HG03066 (cell line): Measurements from ENCODE around the gene LHPP.
"Not testable (repeated sequence)": the region's sequence is repeated elsewhere in the genome, so short reads cannot be mapped to it uniquely, and the experiment has no call there.

Experiments used
- ATAC-seq: cut with Tn5 transposase; IDR thresholded peaks from one replicate; pipeline ENCODE4 v1.9.1; 2021; ENCODE audit warnings: low read depth; ENCODE audit not compliant: unreplicated experiment

Gene LHPP, protein sequence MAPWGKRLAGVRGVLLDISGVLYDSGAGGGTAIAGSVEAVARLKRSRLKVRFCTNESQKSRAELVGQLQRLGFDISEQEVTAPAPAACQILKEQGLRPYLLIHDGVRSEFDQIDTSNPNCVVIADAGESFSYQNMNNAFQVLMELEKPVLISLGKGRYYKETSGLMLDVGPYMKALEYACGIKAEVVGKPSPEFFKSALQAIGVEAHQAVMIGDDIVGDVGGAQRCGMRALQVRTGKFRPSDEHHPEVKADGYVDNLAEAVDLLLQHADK

GRCh38 chr10:124461642-124462347 is at the start of gene LHPP:
LHPP (plus strand) TSS chr10:124461823; CDS start chr10:124461863, 40 bp downstream.
- ATAC-seq = peak; percentile 94

DNA sequence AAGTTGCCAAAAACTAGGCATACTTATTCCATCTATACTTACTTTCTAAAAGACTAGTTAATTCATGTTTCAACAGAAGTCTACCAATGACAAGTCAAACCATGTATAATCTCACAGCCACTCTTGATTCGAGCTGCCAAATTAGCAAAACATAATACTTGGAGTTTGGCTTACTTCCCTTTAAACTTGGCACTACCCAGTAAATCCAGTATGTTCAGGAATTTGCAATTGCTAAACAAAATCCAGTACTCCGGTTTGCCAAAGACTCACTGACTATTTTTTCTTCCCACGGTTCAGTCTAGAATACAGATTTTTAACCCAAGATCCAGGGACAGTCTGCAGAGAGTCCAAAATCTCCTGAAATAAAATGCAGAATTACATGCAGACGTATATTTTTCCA is 47.5 kb upstream of the LHPP start:
- ATAC-seq = no peak

- ATAC-seq = no peak
Measured at GRCh38 chr10:124415210-124415609, 46.4 kb upstream of the LHPP start.

DNA sequence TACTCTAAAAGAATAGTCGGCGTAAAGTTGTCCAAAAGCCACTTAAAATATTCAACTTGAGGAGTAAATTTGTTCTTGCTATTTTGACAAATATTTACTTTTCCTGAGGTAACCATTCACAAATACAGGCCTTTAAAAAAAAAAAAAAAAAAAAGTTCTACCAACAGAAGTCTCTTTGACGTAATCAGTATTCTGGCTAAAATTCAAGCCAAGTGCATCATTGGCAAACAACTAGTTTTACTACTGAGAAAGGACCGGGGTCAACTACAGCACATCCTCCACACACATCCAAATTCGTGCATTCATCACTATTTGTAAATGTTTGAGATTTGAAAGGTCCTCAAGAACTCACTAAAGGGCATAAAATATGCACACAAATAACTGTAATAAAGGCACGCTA is 44.9 kb upstream of the LHPP start:
- ATAC-seq = no peak

- ATAC-seq = peak; percentile 23
Measured at GRCh38 chr10:124417895-124418725, 43.5 kb upstream of the LHPP start.

DNA sequence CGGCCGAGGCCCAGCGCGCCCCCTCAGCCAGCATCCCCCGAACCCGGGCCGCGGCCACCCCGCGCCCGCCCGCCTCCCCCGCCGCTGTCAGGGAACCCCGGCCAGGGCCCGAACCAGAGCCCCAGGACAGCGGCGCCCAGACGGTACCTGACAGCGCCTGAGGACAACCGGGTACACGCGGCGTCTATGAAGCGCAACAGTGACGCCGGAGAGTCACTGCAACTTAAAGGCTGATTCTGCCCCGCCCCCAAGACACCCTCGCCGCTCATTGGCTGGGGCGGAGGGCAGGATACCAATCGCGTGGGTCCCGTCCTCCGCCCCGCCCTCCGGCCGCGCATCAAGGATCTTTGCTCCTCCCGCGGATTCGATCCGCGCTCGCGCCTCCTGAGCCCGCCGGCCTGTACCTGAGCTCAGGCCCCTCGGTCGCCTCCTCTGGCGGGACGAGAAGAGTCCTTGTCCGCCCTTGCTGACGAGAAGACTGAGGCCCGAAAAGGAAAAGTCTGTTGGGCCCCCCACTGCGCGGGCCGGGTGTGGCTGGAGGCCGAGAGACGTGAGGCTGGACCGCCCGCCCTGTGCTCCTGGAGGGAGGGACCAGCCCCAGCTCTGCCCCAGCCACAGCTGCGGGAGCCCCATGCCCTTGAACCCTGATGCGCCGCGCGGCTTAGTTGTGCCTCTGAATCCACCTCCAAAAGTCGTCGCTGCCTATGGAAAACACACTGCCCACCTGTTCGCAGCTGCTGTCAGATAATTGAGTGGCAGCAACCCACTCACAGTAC is 42.7 kb upstream of the LHPP start, which contains the start of gene OAT:
TSS of gene OAT (minus strand) at position 198 of the 776 bp plus-strand sequence. CDS start 6,752 bp downstream, outside the sequence.
- ATAC-seq = peak; percentile 97

DNA sequence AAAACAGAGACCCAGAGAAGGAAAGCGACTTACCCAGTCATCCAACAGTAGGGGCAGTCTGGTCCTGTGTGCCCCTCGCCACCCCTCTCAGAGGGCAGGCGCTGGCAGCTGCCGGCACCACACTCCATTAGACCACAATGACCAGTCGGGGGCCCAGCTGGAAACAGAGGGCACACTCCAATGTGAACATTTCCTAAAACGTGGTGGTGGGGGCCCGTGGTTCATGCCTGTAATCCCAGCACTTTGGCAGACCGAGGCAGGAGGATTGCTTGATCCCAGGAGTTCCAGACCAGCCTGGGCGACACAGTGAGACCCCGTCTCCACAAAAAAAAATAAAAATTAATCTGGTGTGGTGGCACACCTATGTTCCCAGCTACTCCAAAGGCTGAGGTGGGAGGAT is 42.0 kb upstream of the LHPP start:
- ATAC-seq = no peak

- no peak for ATAC-seq
Measured at GRCh38 chr10:124420254-124420653, 41.4 kb upstream of the LHPP start.

GRCh38 chr10:124422742-124423141 is 38.9 kb upstream of the LHPP start:
- no peak for ATAC-seq

GRCh38 chr10:124423813-124424212 is 37.8 kb upstream of the LHPP start:
- ATAC-seq = no peak

- ATAC-seq = no peak
Measured at GRCh38 chr10:124425227-124425962, 36.2 kb upstream of the LHPP start.

GRCh38 chr10:124428207-124428777 is 33.3 kb upstream of the LHPP start:
- ATAC-seq = no peak

GRCh38 chr10:124429576-124429975 is 32.0 kb upstream of the LHPP start:
- ATAC-seq = no peak

DNA sequence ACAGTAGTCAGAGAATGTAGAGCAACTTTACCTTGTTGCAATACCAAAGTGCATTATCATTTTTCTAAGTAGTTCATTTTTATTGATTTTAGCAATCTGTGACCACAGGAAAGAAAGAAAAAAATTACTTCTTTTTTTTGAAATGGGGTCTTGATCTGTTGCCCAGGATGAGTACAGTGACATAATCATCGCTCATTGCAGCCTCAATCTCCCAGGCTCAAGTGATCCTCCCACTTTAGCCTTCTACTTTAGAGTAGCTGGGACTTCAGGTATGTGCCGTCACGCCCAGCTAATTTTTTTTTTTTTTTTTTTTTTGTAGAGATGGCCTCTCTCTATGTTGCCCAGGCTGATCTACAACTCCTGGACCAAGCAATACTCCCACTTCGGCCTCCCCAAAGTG is 31.5 kb upstream of the LHPP start:
- ATAC-seq = no peak

DNA sequence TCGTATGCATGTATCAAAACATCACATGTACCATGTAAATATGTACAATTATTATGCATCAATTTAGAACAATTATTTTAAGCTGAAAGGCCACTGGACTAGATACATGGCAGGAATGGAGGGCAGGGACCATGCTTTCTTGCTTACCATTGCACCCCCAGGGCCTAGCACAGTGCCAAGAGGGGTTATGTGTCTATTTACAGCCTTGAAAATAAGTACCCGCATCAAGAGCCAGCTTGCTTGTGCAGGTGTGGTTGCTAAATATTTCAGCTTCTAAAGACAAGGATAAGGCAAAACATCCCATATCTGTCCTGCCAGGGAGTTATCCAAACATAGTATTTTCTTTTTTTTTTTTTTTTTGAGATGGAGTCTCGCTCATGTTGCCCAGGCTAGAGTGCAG is 28.2 kb upstream of the LHPP start:
- no peak for ATAC-seq

DNA sequence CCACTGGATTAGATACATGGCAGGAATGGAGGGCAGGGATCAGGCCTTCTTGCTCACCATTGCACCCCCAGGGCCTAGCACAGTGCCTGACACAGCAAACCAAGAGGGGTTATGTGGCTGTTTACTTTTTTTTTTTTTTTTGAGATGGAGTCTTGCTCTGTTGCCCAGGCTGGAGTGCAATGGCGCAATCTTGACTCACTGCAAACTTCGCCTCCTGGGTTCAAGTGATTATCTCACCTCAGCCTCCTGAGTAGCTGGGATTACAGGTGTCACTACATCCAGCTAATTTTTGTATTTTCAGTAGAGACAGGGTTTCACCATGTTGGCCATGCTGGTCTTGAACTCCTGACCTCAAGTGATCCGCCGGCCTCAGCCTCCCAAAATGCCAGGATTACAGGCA is 25.9 kb upstream of the LHPP start:
- ATAC-seq = not testable (repeated sequence)

- peak; percentile 82 for ATAC-seq
Measured at GRCh38 chr10:124436191-124436638, 25.4 kb upstream of the LHPP start.

- ATAC-seq = not testable (repeated sequence)
Measured at GRCh38 chr10:124441694-124442093, 19.9 kb upstream of the LHPP start.
